Hippocampal formation (tissue), 2 donors: ENCODE measurements around the gene UBE2Q1.

Source experiments
- DNase-seq, 2 donors: peaks; one replicate each; lab custom pipeline; 2025; lab: John Stamatoyannopoulos, UW

Gene UBE2Q1

DNA sequence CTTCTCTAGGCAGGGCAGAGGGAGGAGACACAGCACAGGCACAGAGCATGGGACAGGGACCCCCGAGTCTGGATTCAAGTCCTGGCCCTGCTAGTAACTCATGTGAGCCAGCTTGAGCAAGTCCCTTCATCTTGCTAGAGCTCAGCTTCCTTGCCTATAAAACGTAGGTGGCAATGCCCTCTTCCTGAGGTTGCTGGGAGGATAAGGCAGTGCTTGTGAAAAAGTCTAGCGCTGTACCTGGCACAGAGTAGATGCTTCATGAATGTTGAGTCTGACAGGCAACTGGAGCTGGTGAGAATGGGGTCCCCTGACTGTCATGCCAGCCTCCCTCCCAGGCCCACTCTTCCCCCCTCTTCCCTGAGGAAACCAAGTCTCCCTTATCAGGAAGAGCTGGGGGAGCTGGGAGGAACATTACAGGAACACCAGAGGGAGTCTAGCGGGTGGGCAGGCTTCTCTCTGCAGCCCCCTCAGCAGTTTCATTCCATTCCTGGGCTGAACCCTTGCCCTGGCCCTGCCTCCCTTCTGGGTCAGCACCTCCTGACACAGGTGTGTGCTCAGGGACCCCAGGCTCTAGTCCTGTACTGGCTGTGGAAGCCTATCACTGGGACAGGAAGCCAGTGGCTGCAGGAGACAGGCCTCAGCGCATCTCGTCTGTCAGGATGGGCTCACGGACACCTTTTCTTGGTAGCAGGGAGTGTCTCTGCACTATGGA is 19.0 kb upstream of the UBE2Q1 start:
- no peak for DNase-seq

DNA sequence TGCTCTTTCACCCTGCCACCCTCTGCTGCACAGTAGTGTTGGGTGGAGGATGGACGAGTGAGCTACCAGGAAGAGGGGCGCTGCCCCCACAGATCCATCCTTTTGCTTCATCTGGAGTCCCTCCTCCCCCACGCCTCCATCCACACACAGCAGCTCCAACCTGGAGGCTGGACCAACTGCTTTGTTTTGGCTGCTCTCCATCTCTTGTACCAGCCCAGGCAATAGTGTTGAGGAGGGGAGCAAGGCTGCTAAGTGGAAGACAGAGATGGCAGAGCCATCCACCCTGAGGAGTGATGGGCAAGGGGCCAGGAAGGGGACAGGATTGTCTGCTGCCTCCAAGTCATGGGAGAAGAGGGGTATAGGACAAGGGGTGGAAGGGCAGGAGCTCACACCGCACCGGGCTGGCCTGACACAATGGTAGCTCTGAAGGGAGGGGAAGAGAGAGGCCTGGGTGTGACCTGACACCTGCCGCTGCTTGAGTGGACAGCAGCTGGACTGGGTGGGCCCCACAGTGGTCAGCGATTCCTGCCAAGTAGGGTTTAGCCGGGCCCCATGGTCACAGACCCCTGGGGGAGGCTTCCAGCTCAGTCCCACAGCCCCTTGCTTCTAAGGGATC is 17.6 kb upstream of the UBE2Q1 start:
- DNase-seq, result no peak

DNA sequence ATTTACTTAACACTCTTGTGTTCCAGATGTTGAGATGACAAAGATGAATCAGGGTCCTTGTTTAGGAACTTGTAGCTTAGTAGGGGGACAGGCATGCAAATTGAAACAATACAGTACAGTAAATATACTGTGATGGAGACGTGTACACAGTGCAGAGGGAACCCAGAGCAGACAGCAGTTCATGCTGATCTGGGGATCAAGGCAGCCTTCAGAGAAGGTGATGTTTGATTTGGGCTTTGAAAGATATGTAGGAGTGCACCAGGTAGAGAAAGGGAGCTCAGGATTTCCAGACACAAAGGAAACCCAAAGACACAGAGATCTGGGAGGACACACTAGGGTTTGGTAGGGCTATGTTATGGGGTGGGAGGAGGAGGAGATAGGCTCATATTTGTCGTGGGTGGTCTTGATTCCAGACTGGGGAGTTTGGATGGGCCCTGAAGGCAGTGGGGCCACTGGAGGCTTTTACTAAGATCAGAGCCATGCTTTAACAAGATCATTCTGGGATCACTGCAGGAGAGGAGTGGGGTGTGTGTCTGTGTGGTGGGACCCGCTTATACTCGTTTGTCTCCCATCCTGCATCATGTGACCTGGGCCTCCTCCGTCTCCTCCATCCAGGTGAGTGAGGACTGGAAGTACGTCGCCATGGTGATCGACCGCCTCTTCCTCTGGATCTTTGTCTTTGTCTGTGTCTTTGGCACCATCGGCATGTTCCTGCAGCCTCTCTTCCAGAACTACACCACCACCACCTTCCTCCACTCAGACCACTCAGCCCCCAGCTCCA is 16.9 kb upstream of the UBE2Q1 start:
- DNase-seq, result no peak

DNA sequence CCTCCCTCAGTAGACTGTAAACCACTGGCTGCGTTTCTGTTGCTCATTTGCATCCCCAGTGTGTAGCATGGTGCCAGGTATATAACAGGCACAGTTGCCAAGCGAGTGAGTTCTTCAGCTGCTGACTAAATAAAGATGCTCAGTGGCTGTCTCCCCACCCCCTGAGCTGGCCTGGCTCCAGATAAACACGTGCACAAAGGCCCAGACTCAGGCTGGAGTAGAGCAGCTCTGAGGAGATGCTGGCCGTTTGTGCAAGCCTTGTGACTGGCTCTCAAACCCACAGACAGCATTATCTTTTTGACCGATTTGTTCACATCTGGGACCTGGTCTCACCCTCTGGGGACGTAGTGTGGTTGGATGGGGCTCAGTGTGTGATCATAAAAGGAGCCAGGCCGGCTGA is 16.3 kb upstream of the UBE2Q1 start:
- no peak for DNase-seq

DNA sequence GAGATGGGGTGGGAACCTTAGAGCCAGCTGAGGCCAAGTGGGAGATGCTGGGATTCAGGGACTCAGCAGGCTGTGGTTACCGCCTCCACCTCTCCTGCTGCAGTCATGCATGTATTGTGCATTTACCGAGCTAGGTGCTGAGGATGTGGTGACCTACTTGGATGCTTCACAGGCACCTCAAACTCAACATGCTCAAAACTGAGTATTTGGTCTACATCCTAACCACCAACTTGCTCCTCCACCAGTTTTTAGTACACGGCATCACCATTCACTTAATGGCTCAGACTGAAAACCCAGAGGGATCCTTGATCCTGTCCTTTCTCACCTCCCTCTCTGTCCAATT is 14.7 kb upstream of the UBE2Q1 start:
- DNase-seq, result no peak

DNA sequence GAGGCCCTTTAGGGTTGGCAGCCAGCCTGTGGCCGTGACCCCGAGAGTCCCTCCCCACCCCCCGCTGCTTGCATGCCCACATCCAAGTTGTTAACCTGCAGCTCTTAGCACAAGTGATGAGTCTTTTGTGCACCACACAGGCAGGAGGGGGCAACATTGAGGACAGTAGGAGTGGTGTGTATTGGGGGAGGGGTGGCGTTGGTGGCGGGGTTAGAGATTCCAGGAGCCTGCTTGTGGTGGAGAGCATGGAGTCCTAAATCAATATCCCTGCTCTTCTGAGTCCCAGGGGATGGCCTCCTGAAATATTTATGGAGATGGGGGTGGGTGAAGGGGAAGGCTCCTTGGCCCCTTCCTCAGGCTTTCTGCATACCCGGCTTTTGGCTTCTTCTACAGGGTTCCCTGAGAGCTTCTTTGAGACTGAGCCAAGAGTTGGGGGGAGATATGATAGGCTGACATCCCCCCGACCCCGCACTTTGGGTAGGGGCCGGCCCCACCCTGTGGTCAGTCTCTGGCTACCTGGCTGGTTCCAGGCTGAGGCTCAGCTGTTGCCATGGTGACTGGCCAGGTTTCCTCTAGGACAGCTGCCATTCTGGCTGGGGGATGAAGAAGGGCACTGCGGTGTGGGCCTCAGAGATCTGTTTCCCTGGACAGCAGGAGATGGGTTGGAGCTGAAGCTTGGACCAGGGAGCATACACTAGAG is 14.2 kb upstream of the UBE2Q1 start:
- no peak for DNase-seq

DNA sequence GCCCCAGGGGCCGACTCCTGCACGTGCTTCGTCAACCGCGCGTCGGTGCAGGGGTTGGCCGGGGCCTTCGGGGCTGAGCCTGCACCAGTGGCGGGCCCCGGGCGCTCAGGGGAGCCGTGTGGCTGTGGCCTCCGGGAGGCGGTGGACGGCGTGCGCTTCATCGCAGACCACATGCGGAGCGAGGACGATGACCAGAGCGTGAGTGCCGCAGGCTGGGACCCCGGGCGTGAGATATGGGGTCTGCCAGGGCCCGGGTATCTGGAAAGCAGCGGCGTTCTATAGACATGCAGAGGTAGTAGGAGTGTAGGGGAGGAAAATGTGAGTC is 13.5 kb upstream of the UBE2Q1 start:
- no peak for DNase-seq

DNA sequence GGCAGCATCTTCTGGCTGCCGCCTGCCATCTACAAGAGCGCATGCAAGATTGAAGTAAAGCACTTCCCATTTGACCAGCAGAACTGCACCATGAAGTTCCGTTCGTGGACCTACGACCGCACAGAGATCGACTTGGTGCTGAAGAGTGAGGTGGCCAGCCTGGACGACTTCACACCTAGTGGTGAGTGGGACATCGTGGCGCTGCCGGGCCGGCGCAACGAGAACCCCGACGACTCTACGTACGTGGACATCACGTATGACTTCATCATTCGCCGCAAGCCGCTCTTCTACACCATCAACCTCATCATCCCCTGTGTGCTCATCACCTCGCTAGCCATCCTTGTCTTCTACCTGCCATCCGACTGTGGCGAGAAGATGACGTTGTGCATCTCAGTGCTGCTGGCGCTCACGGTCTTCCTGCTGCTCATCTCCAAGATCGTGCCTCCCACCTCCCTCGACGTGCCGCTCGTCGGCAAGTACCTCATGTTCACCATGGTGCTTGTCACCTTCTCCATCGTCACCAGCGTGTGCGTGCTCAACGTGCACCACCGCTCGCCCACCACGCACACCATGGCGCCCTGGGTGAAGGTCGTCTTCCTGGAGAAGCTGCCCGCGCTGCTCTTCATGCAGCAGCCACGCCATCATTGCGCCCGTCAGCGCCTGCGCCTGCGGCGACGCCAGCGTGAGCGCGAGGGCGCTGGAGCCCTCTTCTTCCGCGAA is 12.9 kb upstream of the UBE2Q1 start:
- no peak for DNase-seq

DNA sequence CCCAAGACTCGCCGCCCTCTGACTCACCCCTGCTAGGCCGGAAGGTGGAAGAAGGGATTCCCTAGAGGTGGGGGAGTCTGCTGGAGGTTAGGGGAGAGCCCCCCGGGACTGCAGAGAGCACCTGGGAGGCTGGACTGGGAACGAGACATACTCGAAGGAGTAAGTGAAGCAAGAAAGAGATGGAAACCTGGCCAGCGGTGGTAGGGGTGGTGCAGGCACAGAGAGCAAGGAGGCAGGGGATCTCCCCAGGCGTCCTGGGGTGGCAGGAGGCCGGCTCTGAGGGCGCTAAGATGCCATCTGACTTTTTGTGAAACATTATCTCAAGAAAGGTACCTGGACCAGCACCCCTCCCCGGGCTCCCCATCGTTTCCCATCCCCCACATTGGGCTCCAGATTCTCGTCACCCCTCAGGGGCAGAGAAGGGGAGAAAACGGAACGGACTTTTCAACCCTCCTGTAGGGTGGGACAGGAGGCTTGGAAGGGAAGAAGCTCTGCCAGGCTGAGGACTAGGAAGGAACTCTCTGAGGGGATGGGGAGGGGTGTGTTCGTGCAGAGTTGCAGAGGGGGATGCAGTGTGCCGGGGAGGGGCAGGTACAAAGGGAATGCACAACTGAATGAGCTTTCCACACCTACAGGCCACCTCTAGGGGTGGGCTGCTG is 9.8 kb upstream of the UBE2Q1 start:
- DNase-seq, result no peak

DNA sequence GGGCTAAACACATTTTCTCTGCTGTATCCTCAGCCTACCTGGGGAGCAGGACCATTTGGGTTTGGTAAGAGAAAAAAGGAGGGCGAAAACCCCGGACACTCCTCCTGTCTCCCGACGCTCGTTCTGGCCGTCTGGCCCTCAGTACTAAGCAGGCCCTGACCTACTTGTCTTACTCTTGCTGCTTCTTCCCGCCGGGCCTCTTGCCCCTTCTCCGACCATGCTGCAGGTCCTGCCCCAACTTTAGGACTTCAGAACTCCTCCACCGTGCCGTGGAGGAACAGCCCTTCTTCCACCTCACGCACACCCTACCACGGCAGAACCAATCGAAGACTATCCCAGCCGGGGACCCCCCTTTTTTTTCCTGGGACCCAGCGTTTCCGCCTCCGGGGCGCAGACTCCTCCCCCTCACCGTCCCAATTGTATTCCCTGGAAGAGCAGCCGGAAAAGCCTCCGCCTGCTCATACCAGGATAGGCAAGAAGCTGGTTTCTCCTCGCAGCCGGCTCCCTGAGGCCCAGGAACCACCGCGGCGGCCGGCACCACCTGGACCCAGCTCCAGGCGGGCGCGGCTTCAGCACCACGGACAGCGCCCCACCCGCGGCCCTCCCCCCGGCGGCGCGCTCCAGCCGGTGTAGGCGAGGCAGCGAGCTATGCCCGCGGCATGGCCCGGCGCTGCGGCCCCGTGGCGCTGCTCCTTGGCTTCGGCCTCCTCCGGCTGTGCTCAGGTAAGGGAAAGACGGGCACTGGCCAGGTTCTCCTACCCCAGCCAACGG is 9.1 kb upstream of the UBE2Q1 start, which contains the start of gene CHRNB2:
TSS of gene CHRNB2 (plus strand) at position 393 of the 771 bp plus-strand sequence. CDS start at position 660, 267 bp downstream.
- peak in 1 of 2 donors; percentile 36 for DNase-seq

DNA sequence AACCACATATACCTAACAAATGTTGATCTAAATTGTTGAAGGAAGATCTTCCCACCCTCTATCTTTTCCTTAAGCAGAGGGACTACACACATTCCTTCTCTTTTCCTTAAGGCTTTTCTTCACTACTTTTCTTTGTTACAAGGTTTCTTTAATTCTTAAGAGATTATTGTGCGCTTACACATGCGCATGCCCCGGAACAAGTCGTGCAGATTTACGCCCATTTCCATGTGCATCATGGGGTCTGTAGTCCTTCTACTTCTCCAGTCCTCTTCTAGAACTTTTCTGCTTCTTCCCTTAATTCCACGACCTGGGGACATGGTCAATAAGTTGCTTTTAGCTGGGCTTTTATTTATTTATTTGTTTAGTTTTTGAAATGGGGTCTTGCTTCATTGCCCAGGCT is 7.4 kb upstream of the UBE2Q1 start:
- no peak for DNase-seq

DNA sequence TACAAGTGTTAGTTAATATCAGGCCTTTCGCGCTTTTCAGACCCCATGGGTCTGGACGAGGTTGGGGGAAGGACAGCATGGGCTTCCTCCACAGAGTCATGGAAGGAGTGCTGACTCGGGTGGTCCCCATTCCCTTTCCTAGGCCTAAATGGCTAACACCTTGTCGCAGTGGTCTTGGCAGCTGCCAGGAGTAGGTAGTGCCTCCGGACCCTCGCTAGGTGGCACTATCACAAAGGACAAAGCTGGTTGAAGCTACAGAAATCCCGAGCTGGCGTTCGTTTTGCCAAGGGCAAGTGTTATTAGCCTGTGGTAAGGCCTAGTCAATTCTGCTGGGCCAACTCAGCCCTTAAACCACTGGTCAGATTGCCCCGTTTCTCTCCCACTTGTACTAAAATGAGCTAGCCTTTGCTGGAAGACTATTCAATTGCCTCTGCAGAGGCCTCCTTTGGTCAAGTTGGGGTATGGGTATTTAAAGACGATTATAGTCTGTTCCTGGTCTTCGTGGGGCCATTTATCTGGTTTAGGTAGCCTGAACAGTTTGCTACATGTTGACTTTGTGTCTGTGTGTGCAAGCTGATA is 1.1 kb upstream of the UBE2Q1 start:
- peak; percentile 87 to 95 for DNase-seq

DNA sequence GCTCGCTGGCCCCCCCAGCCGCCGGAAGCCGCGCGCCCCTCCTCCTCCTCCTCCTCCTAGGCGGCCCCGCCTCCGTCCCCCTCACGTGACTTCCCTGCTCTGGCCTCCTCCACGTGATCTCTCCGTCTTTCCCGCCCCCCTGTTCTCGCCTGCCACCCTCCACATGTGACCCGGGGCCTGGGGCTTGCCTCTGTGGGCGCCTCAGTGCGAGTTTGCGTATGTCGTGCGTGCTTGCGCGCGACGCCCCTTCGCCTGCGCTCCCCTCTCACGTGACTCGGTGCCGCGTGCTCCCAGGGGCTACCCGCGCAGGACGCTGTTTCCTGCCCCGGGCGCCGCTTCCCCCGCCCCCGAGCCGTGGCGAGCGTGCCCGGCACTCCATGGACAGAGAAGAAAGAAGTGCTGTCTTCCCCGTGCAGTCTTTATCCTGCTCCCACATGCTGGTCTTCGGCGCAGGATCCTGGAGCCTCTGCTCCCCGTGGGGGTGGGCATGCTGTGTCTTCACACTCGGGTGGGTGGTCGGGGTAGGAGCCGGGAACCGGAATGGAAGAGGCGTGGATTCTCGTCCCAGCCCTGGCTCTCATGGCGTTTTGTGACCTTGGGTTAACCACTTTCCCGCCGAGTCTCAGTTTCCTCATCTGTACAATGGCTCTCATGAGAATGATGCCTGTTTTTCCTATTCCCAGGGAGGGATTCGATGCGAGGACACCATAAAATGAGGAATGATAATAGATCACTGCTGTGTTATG is 431 bp upstream of the UBE2Q1 start:
- peak; percentile 98 to 99 for DNase-seq

DNA sequence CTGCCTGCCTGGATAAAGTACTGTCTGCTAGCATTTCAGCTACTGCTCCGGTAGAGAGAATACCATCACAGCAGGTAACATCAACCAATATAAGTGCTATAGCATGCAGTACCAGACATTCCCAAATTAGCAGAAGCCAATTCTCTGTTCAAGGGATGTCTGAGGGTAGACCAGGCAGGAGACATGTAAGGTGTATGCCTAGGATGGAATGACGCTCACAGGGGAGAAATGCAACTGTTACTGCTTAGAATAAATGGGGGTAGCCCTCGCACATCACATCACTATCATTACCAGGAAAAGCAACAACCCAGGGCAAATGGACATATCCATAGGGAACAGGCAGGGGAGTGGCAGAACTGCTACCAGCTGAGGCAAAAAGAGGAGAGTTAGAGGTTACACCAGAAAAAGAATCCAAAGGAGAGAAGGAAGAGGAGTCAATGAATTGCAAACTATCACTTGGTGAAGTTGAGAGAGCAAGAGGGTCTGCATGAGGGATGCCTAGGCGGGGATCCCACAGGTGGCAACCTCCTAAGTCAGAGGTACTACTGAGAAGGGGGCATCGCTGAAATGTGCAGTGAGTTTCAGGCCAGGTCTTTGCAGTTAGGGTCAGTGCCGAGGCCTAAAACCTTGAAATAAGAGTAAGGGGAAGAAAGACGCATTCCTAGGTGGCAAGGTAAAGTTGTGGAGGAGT is 1.1 kb downstream of the UBE2Q1 start:
- DNase-seq, result no peak

DNA sequence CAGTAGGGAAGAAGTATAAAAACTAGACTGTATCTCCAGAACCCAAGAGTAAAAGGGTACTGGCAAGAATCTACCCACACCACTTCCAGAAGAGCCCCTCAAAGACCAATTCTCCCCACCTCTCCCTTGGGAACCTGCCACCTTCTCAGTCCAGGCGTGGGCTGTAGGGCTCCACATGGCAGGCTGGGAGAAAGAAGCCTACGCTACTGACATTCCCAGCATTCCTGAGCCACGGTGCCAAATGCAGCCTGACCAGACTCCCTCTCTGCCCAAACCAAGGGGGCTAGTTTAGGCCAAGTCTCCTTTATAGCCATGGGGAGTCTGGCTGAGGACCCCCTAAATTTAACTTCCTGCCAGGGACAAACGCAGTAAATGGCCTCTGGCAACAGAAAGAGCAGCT is 2.0 kb downstream of the UBE2Q1 start:
- DNase-seq, result no peak

DNA sequence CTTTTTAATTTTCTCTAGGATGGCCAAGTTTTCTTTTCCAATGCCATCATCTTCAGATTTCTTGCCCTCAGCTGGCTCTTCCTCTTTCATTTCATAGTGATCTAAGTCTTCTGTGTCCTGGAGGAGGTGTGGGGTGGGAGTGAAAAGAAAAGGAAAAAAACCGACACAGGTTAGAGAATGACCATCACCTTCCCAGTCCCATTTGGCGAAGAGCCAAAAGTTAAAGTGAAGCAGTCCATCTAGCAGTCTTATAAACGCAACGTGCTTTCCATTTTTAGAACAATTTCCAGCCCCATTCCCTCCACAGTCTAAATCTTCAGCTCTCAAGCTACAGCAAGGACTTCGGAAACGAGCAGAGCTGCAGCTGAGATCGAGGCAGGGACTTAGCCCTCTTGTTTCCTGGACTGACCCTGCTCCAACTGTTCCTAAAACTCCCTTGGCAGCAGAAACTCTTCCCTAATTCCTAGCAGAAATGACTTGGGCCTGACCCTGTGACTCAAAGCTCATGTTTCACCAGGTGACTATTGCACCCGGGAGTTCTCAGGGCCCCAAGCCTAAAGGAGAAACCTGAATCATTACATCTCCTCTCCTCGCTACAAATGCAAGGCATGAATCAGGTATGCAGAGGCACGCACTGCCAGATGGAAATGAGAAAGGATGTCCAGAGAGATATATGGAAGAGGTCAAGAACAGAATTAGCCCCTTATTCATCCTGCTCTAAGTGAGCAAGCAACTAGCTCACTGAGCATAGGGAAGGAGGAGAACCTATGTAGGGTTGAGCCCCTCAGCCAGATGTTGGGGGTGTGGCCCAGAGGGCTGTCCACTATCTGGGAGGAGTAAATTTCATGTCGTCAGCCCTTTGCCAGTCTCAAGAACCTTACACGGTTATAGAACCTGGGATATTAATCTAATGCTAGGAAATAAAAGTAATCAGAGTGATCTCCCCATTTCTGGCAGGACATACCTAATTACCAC is 5.1 kb downstream of the UBE2Q1 start:
- DNase-seq, result no peak

DNA sequence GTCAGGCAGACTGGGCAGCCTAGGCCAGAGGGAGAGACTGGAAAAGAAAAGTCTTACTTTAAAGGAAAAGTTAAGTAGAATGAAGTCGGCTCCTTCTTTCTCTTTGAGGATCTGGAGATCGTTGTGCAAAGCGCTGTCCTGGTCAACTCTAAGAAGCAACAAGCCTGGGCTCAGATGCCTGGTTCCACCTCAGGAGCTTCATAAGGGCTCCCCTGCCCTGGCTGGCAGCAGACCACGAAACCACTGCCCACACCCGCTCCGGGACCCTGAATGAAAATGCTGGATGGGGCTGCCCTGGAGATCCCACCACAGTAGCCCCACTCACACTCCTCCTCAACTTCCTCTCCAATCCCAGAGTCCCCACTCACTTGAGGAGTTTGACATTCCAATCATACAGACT is 6.4 kb downstream of the UBE2Q1 start:
- no peak for DNase-seq

DNA sequence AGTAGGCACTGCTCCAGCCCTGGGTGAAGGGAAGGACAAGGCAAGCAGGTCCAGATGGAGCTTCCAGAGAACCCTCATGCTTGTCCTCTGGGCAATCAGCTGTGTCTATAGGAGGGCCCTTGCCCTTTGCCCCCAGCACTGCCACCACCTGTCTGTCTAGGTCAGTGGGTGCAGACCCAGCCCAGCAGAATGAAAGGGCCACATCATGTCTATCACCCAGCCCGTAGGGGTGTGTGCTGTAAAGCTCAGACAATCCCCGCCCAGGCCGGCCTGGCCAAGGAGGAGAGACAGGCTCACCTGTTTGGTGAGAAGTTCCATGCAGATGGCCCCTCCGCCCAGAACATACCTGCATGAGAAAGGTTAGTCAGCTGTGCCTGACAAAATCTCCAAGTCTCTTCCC is 7.0 kb downstream of the UBE2Q1 start:
- DNase-seq, result no peak
